ENCODE data around the gene ASB16. TPM values are rescaled to one million over a fixed set of nuclear protein-coding genes. Genes with fewer than 3 reads are reported as not detected.

ASB16 gene
- polyA plus RNA-seq, 1 of the 3 experiments (the other 2 are of a cell fraction) = not detected

DNA sequence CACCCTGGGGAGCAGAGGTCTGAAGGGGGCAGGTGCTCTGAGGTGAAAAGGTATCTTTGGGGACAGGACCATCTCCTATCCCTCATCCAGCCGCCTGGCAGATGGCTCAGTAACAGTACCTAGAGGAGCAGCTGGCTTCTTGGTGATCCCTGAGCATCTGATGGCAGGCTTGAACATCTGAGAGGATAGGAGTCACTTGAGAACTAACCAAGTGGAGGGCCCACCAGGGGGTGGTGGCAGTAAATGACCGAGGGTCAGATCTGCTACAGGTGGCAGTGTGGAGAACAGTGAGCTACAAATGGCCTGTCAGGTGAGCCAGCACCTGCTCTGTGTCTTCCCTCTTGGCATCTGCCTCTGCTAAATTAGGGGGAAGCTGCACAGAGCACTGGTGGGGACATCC is 15.0 kb upstream of the ASB16 start:
- Histone ChIP-seq H3K36me3 (replicated peaks in 1 of 2; ENCODE audit: control insufficient read depth in 1 of 2, insufficient read depth in 2 of 2, low read length in 1 of 2) (peaks cover 0 to 16% of the 10 kb centered on the region in 2 experiments), H3K9ac (no peak overlapping the region), H2AFZ (ENCODE audit: low read depth) (no peak overlapping the region), H4K20me1 (ENCODE audit: insufficient read depth) (no peaks in the 10 kb centered on the region), H3K9me2 (no peaks in the 10 kb centered on the region), H3K27me3 (ENCODE audit: insufficient read depth) (no peaks in the 10 kb centered on the region), H3K4me1 (ENCODE audit: control insufficient read depth in 1 of 2, insufficient read depth in 2 of 2, low read depth in 1 of 2, low read length in 1 of 2) (no peaks in the 10 kb centered on the region; a peak in 1 of 4 replicates), H3K27ac (ENCODE audit: low read depth in 2 of 2, low read length in 1 of 2) (no peak overlapping the region), H3K9me3 (no peaks in the 10 kb centered on the region), H3F3A (replicated peaks; ENCODE audit: insufficient read depth) (no peaks in the 10 kb centered on the region), H3K79me2 (ENCODE audit: insufficient read depth) (peaks cover 30% of the 10 kb centered on the region; the same call in 1 of the 2 replicates), H3K4me2 (no peak overlapping the region), H3K4me3 (ENCODE audit: low read depth in 2 of 2, low read length in 1 of 2) (no peak overlapping the region)
- POLR2A ChIA-PET = interaction anchor here (1.4 kb wide), 1 partner anchor 9 kb away, joined by 4 read pairs; no protein-coding TSS in a partner anchor
- TF ChIP-seq, protein P1, sequence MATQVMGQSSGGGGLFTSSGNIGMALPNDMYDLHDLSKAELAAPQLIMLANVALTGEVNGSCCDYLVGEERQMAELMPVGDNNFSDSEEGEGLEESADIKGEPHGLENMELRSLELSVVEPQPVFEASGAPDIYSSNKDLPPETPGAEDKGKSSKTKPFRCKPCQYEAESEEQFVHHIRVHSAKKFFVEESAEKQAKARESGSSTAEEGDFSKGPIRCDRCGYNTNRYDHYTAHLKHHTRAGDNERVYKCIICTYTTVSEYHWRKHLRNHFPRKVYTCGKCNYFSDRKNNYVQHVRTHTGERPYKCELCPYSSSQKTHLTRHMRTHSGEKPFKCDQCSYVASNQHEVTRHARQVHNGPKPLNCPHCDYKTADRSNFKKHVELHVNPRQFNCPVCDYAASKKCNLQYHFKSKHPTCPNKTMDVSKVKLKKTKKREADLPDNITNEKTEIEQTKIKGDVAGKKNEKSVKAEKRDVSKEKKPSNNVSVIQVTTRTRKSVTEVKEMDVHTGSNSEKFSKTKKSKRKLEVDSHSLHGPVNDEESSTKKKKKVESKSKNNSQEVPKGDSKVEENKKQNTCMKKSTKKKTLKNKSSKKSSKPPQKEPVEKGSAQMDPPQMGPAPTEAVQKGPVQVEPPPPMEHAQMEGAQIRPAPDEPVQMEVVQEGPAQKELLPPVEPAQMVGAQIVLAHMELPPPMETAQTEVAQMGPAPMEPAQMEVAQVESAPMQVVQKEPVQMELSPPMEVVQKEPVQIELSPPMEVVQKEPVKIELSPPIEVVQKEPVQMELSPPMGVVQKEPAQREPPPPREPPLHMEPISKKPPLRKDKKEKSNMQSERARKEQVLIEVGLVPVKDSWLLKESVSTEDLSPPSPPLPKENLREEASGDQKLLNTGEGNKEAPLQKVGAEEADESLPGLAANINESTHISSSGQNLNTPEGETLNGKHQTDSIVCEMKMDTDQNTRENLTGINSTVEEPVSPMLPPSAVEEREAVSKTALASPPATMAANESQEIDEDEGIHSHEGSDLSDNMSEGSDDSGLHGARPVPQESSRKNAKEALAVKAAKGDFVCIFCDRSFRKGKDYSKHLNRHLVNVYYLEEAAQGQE (IDR thresholded peaks at IDR 0.05; ENCODE audit: low read depth, low read length) = no peak
- TF ChIP-seq, protein P2, sequence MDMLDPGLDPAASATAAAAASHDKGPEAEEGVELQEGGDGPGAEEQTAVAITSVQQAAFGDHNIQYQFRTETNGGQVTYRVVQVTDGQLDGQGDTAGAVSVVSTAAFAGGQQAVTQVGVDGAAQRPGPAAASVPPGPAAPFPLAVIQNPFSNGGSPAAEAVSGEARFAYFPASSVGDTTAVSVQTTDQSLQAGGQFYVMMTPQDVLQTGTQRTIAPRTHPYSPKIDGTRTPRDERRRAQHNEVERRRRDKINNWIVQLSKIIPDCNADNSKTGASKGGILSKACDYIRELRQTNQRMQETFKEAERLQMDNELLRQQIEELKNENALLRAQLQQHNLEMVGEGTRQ (IDR thresholded peaks at IDR 0.05; ENCODE audit: borderline replicate concordance, low read depth, low read length) = no peak
- no peak for DNase-seq
- CTCF ChIA-PET = interaction anchor here (1.2 kb wide), 1 partner anchor 14 kb away, joined by 3 read pairs; no protein-coding TSS in a partner anchor
- WGBS (ENCODE audit: low lambda C conversion rate) = 100% methylated on average over 2 of the region's 2 CpGs

DNA sequence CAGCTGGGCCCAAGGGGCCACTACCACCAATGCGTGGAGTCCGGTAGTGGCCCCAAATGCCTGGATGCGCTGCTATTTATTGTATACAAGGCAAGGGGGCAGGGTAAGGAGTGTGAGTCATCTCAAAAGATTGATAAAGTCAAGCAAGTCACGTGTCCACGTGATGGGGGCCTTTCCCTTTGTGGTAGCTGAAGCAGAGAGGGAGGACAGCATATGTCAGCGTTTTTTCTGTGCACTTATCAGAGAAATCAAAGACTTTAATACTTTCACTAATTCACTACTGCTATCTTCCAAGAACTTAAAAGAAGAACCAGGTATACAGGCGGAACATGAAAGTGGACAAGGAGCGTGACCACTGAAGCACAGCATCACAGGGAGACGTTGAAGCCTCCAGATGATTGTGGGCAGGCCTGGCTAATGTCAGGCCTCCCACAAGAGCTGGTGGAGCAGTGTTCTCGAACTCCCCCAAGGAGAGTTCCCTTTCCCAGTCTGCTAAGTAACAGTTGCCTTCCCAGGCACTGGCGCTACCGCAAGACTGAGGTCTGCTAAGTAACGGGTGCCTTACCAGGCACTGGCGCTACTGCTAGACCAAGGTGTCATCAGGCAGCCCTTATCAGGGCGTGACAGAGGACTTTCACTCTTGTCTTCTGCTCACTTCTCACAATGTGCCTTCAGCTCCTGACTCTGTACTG is 10.8 kb upstream of the ASB16 start:
- H3K4me1 ChIP-seq (ENCODE audit: control insufficient read depth in 1 of 2, insufficient read depth in 2 of 2, low read depth in 1 of 2, low read length in 1 of 2) = no peaks in the 10 kb centered on the region
- no peak for DNase-seq
- no peak overlapping the region for H2AFZ ChIP-seq (ENCODE audit: low read depth)
- TF ChIP-seq, protein P3, sequence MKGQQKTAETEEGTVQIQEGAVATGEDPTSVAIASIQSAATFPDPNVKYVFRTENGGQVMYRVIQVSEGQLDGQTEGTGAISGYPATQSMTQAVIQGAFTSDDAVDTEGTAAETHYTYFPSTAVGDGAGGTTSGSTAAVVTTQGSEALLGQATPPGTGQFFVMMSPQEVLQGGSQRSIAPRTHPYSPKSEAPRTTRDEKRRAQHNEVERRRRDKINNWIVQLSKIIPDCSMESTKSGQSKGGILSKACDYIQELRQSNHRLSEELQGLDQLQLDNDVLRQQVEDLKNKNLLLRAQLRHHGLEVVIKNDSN (IDR thresholded peaks at IDR 0.05; ENCODE audit: borderline replicate concordance, low read depth) = peak; percentile 11; the same call in 1 of the 2 replicates
- no peak for TF ChIP-seq EP300 (IDR thresholded peaks at IDR 0.05; ENCODE audit: borderline replicate concordance in 1 of 2, low read depth in 1 of 2, low read length in 1 of 2)
- WGBS (ENCODE audit: low lambda C conversion rate) = 93% methylated on average over 11 of the region's 15 CpGs
- H3K9ac ChIP-seq = no peak overlapping the region
- POLR2A ChIA-PET = no interaction called here
- no peaks in the 10 kb centered on the region for H3F3A ChIP-seq (replicated peaks; ENCODE audit: insufficient read depth)
- no peaks in the 10 kb centered on the region for H4K20me1 ChIP-seq (ENCODE audit: insufficient read depth)
- H3K9me2 ChIP-seq = no peaks in the 10 kb centered on the region
- CTCF ChIA-PET = interaction anchor here (0.9 to 2.8 kb wide), 3 partner anchors 9 to 77 kb away, joined by 3 to 13 read pairs (median 3); no protein-coding TSS in a partner anchor
- no peaks in the 10 kb centered on the region for H3K9me3 ChIP-seq
- no peak overlapping the region for H3K27ac ChIP-seq (ENCODE audit: low read depth in 2 of 2, low read length in 1 of 2)
- H3K36me3 ChIP-seq (replicated peaks in 1 of 2; ENCODE audit: control insufficient read depth in 1 of 2, insufficient read depth in 2 of 2, low read length in 1 of 2) = peaks cover 0 to 5% of the 10 kb centered on the region in 2 experiments
- H3K79me2 ChIP-seq (ENCODE audit: insufficient read depth) = no peaks in the 10 kb centered on the region; the same call in 1 of the 2 replicates
- H3K4me2 ChIP-seq = no peak overlapping the region
- H3K4me3 ChIP-seq (ENCODE audit: low read depth in 2 of 2, low read length in 1 of 2) = no peak overlapping the region
- no peaks in the 10 kb centered on the region for H3K27me3 ChIP-seq (ENCODE audit: insufficient read depth)

All from SK-N-SH (cell line).